HG02870 (cell line): Measurements from ENCODE around the gene KRT222.

Experiments
- ATAC-seq: cut with Tn5 transposase; IDR thresholded peaks from one replicate; pipeline ENCODE4 v1.9.1; 2021; ENCODE audit warnings: mild to moderate bottlenecking, moderate library complexity; ENCODE audit not compliant: unreplicated experiment

The KRT222 gene

GRCh38 chr17:40664582-40665333 lies at the start of gene KRT222:
TSS of gene KRT222 (minus strand) at chr17:40665177. CDS start at chr17:40665099, 78 bp downstream.
- no peak for ATAC-seq

DNA sequence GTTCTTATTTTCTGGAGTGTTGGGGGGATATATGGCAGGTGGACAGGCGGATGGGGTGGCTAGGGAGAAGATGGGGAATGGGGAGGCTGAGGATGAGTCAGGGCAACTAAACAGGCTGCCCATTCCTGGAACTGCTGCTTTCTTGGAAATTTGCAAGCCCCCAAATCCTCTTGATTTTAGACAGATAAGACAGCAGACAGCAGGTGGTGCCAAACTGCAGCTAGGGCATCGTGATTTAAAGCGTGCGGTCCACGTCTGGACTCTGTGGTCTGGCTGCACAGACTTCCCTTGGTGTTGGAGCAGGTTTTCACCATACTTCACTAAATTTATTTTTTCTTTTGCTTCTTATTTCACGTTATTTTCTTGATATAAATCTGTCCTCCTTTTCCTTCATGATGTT lies 49.5 kb upstream of the KRT222 start:
- ATAC-seq = no peak

- no peak for ATAC-seq
These were observed 42.8 kb upstream of the KRT222 start for GRCh38 chr17:40707745-40708144.

GRCh38 chr17:40705584-40705983 lies 40.6 kb upstream of the KRT222 start:
- no peak for ATAC-seq

DNA sequence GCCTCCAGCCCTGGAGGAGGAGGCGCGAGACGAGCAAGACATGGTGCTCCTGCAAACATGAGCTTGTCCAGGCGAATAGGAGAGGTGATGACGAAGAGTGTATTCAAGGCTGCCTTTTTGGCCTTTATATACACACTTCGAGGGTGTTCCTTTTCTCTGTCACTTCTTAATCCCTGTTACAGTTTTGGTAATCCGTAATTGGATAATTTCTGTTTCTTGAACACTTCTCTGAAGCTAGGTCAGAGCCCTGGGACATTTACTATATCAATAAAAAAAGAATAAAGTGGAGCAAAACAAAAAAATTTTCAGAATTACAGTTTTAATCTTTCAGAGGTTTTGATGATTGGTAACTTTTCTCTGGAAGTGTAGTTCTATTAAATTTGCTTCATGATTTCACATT lies 38.7 kb upstream of the KRT222 start, which contains the start of gene KRT24:
Gene KRT24, minus strand, starts transcription at position 101 of the 400 bp plus-strand sequence. Its CDS starts 59 bp downstream, at position 42.
- ATAC-seq = no peak

DNA sequence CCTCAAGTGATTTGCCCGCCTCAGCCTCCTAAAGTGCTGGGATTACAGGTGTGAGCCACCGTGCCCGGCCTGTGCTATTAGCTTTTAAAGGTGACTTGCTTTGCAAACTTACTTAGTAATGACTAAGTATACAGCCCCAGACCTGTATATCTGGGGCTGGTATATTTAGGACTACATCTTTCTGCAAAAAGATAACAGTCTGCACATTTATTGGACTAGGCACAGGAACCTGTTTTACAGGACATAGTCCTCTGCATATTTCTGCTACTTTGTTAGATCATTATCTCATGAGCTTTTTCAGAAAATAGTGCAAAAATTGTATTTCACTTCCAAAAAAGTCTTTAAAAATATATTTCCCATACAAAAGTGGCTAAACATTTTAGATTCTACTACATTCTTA lies 37.3 kb upstream of the KRT222 start:
- ATAC-seq = no peak

GRCh38 chr17:40699853-40700252 lies 34.9 kb upstream of the KRT222 start:
- ATAC-seq = no peak

DNA sequence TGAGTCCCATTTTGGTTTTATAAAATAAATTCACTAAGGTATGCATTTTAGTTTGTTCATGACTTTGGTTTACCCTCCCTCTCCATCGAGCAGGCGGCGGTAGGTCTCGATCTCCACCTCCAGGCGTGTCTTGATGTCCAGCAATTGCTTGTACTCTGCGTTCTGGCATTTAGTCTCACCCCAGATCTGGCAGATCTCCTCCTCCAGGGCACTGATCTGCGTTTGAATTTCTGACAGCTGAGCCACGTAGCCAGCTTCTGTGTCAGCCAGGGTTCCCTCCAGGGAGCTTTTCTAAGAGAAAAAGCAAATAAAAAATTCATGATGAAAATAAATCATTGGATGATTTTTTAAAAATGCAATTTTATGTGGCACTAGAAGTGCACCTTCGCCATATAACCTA lies 34.4 kb upstream of the KRT222 start:
- ATAC-seq = no peak

DNA sequence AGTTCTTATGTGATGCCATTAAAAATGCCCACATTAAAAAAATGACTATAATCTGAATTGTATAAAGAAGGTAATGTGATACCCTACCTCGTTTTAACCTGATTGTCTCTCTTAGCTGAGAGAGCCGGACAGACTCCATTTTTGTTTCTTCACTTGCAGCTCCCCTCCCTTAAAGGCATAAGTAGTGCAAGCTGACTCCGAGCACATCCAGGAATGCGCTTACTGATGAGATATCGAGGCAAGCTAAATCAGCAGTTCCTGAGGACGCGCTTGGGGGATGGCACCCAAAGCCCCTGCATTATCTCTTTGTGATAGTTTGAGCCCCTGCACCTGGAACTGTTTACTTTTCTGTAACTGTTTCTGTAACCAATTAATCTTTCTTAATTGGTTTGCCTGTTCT lies 32.3 kb upstream of the KRT222 start:
- ATAC-seq = no peak

GRCh38 chr17:40696651-40697072 lies 31.7 kb upstream of the KRT222 start:
- ATAC-seq = no peak

- ATAC-seq = no peak
These were observed 31.0 kb upstream of the KRT222 start for GRCh38 chr17:40695874-40696472.

GRCh38 chr17:40694584-40694983 lies 29.6 kb upstream of the KRT222 start:
- ATAC-seq = no peak

DNA sequence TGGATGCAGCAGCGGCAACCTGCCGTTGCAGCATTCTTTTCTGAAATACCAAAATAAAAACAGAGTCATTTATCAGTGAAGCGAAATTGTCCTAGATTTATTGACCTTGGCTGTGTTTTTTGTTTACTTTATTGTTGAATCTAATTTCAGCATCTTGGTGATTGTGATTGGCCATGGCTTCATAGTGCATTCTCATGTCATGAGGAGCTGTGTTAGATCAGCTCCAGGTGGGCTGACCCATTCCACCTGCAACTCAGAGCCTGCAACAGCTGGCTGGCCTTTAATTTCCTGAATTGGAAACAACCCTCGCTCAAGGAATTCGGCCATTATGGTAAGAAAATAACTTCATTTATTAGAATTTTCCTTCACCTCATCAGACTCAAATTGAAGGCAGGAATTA lies 22.1 kb upstream of the KRT222 start:
- ATAC-seq = no peak

GRCh38 chr17:40686192-40686591 lies 21.2 kb upstream of the KRT222 start:
- no peak for ATAC-seq

- ATAC-seq = no peak
These were observed 16.0 kb upstream of the KRT222 start for GRCh38 chr17:40680998-40681397.

DNA sequence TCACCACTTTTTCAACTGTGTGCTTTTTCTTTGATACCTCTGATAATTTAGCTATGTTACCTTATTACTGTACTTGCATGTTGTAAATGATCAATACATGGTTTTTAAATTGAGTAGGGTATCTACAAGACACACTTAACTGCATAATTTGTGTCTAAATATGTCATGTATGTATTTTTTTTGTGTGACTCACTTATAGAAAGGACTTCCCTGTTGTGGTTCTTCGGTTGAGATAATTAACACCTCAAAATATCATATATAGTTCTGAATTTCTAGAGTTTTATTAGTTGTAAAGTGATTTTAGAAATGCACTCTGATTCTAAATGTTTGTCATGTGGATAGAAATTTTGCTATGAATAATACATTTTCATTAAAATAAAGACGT lies 14.5 kb upstream of the KRT222 start:
- no peak for ATAC-seq

- no peak for ATAC-seq
These were observed 14.0 kb upstream of the KRT222 start for GRCh38 chr17:40678902-40679522.

DNA sequence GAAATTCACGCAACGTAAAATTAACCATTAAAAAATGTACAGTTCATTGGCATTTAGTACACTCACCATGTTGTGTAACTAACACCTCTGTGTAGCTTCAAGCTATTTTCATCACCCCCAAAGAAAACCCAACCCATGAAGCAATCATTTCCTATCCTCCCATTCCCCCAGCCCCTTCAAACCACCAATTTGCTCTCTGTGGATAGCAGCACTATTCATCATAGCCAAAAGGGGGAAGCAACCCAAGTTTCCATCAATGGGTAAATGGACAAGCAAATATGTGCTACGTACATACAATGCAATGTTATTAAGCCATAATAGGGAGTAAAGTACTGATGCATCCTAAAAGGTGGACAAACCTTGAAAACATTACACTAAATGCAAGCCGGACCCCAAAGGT lies 10.9 kb upstream of the KRT222 start:
- ATAC-seq = no peak

DNA sequence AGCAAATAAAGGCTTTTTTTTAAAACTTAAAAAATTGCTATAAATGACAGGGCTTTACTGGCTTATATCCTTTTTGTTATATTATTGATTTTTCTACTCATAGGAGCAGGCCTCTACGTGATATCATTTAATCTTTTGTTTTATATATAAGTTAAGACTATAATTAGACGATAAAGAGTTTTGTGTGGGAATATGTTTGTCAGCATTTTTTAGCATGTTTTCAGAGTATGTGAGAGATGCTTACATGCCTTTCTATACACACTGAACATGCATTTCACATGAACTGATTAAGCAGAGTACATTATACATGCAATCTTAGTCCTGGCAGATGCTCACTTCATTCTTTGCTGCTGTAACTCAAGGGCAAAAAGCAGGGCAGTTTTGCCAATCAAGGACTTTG lies 7.7 kb upstream of the KRT222 start:
- no peak for ATAC-seq

DNA sequence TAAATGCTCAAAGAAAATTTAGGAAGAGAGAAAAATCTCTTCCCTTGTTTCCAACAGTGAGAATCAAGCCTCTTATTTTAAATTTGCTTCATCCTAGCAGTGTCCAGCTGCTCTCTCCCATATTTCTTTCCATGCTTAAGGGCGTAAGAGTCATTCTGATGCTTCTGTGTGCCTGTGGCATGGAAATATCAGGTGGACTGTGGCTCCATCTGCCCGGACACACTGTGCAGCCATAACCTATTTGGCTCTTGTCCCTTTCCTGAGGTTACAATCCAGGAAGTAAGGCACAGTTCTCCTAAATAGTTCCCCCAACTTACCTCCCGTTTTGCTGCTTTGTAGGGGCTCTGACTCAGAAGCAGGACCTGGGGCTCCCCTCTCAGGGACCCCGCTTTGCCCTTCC lies 6.3 kb upstream of the KRT222 start:
- ATAC-seq = no peak

DNA sequence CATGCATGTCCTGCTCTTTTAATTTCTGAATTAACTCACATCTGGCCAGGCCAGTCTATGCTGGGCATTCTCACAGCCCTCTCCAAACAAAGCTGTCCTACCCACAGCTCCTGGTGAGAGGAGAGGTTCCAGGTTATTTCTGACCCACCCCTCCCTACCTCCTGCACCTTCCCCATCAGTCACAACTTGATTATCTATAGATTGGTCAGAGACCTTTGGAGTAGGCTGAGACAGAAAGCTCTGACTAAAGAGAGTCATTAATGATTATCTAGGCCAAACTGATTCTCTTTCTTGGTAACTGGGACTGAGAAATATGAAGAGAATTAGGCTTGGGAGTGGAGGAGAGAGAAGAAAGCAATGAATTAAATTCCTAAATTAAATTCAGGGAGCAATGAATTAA lies 1.4 kb upstream of the KRT222 start:
- no peak for ATAC-seq

GRCh38 chr17:40663252-40663651 lies 1.7 kb downstream of the KRT222 start:
- ATAC-seq = no peak
